H1 (cell line): ENCODE measurements around the gene SMAP2. TPM values are rescaled to one million over a fixed set of nuclear protein-coding genes. Genes with fewer than 3 reads are reported as not detected.
A peak's percentile ranks its signal among the peaks of the same experiment; 100 is the strongest.

ENCODE experiments used
- CTCF ChIA-PET: fragments of 300-600 bp; sonication (Branson Sonifier 250); formaldehyde crosslinking; loops from one replicate; lab custom pipeline; 2021; ENCODE audit not compliant: partially characterized antibody; lab: Charles Lee
- POLR2A ChIA-PET: fragments of 300-600 bp; sonication (Branson Sonifier 250); formaldehyde crosslinking; loops from one replicate; lab custom pipeline; 2021; ENCODE audit warnings: inconsistent platforms; ENCODE audit not compliant: partially characterized antibody; lab: Charles Lee
- DNase-seq, 2 experiments: peaks; one replicate each; pipeline versions ENCODE4 v3.0.0 to v3.0.0-alpha.2; 2010 to 2022; ENCODE audit warnings: low spot score in 2 of 2, low read depth in 1 of 2, mixed read lengths in 1 of 2
- FAIRE-seq: peaks from 2 replicates; lab custom pipeline; 2011; peaks lifted over from hg19 to GRCh38; lab: Jason Lieb, UNC
- H2AFZ ChIP-seq: 2 replicates; pipeline ENCODE4 v1.8.1; 2012; ENCODE audit warnings: low read length, inconsistent platforms
- H2AK5ac ChIP-seq: 2 replicates; pipeline ENCODE4 v1.6.1; 2013; ENCODE audit warnings: low read depth, low read length
- H2BK120ac ChIP-seq: replicated peaks from 2 replicates; pipeline ENCODE3; 2013; ENCODE audit warnings: low read depth, low read length, inconsistent platforms
- H2BK12ac ChIP-seq: 2 replicates; pipeline ENCODE4 v1.6.1; 2013; ENCODE audit warnings: low read depth, low read length
- H2BK15ac ChIP-seq: 2 replicates; pipeline ENCODE4 v1.6.1; 2013; ENCODE audit warnings: low read length
- H2BK20ac ChIP-seq: 2 replicates; pipeline ENCODE4 v1.6.1; 2013; ENCODE audit warnings: low read length
- H2BK5ac ChIP-seq: 2 replicates; pipeline ENCODE4 v1.6.1; 2013; ENCODE audit warnings: low read depth, low read length
- H3K14ac ChIP-seq: 2 replicates; pipeline ENCODE4 v1.6.1; 2013; ENCODE audit warnings: inconsistent platforms; ENCODE audit not compliant: insufficient read length
- H3K18ac ChIP-seq: 2 replicates; pipeline ENCODE4 v1.6.1; 2013; ENCODE audit warnings: low read length; ENCODE audit errors: extremely low read depth
- H3K23ac ChIP-seq: 2 replicates; pipeline ENCODE4 v1.6.1; 2013; ENCODE audit warnings: inconsistent platforms; ENCODE audit not compliant: insufficient read length
- H3K23me2 ChIP-seq: 2 replicates; pipeline ENCODE4 v1.6.1; 2013; ENCODE audit warnings: low read depth, low read length
- H3K27ac ChIP-seq: 2 replicates; pipeline ENCODE4 v1.6.1; 2011; ENCODE audit warnings: low read depth, low read length, inconsistent platforms
- H3K27me3 ChIP-seq, 4 experiments: replicated peaks in 1 of 4; 1 replicate in 1 of 4; 2 replicates in 3 of 4; pipeline versions ENCODE4 v1.6.1 to v1.8.1; 2011 to 2013; ENCODE audit warnings: low read length in 3 of 4, mild to moderate bottlenecking in 3 of 4, inconsistent platforms in 2 of 4, mixed read lengths in 2 of 4, moderate library complexity in 1 of 4; ENCODE audit not compliant: control insufficient read depth in 3 of 4, insufficient read depth in 3 of 4; ENCODE audit errors: extremely low read depth in 1 of 4
- H3K36me3 ChIP-seq, 4 experiments: 2 replicates each; pipeline versions ENCODE4 v1.6.1 to v1.8.1; 2011 to 2013; ENCODE audit warnings: mild to moderate bottlenecking in 4 of 4, low read length in 3 of 4, moderate library complexity in 2 of 4, control low read depth in 1 of 4, inconsistent platforms in 1 of 4; ENCODE audit not compliant: insufficient read depth in 4 of 4, control insufficient read depth in 2 of 4
- H3K4ac ChIP-seq: replicated peaks from 2 replicates; pipeline ENCODE3; 2013; ENCODE audit warnings: low read length, low read depth, mixed read lengths, inconsistent platforms; ENCODE audit not compliant: insufficient read length
- H3K4me1 ChIP-seq, 4 experiments: replicated peaks in 1 of 4; 1 replicate in 1 of 4; 2 replicates in 3 of 4; pipeline versions ENCODE4 v1.6.1 to v1.8.1; 2011 to 2013; ENCODE audit warnings: low read length in 3 of 4, inconsistent platforms in 2 of 4, mixed read lengths in 1 of 4; ENCODE audit not compliant: insufficient read depth in 4 of 4, control insufficient read depth in 3 of 4
- H3K4me2 ChIP-seq, 2 experiments: 2 replicates each; pipeline versions ENCODE4 v1.6.1 to v1.8.1; 2011 to 2013; ENCODE audit warnings: low read depth in 2 of 2, low read length in 2 of 2, control low read depth in 1 of 2, inconsistent platforms in 1 of 2, mild to moderate bottlenecking in 1 of 2; ENCODE audit not compliant: insufficient read depth in 1 of 2
- H3K4me3 ChIP-seq, 4 experiments: fragments of 200-600, 300-600 bp in 1 of 4; sonication (generic), shearing (Covaris generic), sonication (Bioruptor Twin) in 1 of 4; 2 replicates each; pipeline versions ENCODE4 v1.5.1 to v1.8.1; 2011 to 2016; ENCODE audit warnings: low read length in 4 of 4, low read depth in 3 of 4, control low read depth in 2 of 4, inconsistent platforms in 2 of 4, mild to moderate bottlenecking in 2 of 4, mixed read lengths in 1 of 4, moderate library complexity in 1 of 4; ENCODE audit not compliant: insufficient read depth in 2 of 4; ENCODE audit errors: extremely low read depth in 1 of 4
- H3K56ac ChIP-seq: replicated peaks from 2 replicates; pipeline ENCODE3; 2013; ENCODE audit warnings: low read depth, mild to moderate bottlenecking, mixed read lengths, low read length, inconsistent platforms; ENCODE audit not compliant: insufficient read length
- H3K79me1 ChIP-seq: 2 replicates; pipeline ENCODE4 v1.6.1; 2013; ENCODE audit warnings: low read depth, low read length, control low read depth
- H3K79me2 ChIP-seq, 2 experiments: 2 replicates each; pipeline versions ENCODE4 v1.6.1 to v1.8.1; 2012 to 2013; ENCODE audit warnings: low read length in 2 of 2, mild to moderate bottlenecking in 2 of 2, inconsistent platforms in 1 of 2; ENCODE audit not compliant: insufficient read depth in 2 of 2, control insufficient read depth in 1 of 2
- H3K9ac ChIP-seq, 4 experiments: replicated peaks in 1 of 4; 1 replicate in 1 of 4; 2 replicates in 3 of 4; pipeline versions ENCODE4 v1.6.1 to v1.8.1; 2011 to 2013; ENCODE audit warnings: low read depth in 3 of 4, low read length in 3 of 4, control low read depth in 2 of 4, mild to moderate bottlenecking in 2 of 4, moderate library complexity in 2 of 4, inconsistent platforms in 1 of 4; ENCODE audit errors: extremely low read depth in 1 of 4
- H3K9me3 ChIP-seq, 2 experiments: 2 replicates each; pipeline versions ENCODE4 v1.6.1 to v1.8.1; 2012 to 2013; ENCODE audit warnings: mild to moderate bottlenecking in 2 of 2, moderate library complexity in 2 of 2, control low read depth in 1 of 2, inconsistent platforms in 1 of 2, low read depth in 1 of 2, low read length in 1 of 2, mixed read lengths in 1 of 2; ENCODE audit not compliant: insufficient read depth in 2 of 2
- H4K20me1 ChIP-seq, 2 experiments: replicated peaks in 1 of 2; 2 replicates each; pipeline versions ENCODE3 to v1.8.1; 2011 to 2013; ENCODE audit warnings: inconsistent platforms in 2 of 2, low read length in 2 of 2, mild to moderate bottlenecking in 1 of 2; ENCODE audit not compliant: insufficient read depth in 2 of 2, control insufficient read depth in 1 of 2
- H4K5ac ChIP-seq: 2 replicates; pipeline ENCODE4 v1.6.1; 2013; ENCODE audit warnings: low read length, low read depth, mixed read lengths, inconsistent platforms; ENCODE audit not compliant: insufficient read length
- H4K8ac ChIP-seq: 2 replicates; pipeline ENCODE4 v1.8.0; 2013; ENCODE audit warnings: mild to moderate bottlenecking, moderate library complexity, low read length, inconsistent platforms; ENCODE audit not compliant: insufficient read depth; ENCODE audit errors: extremely low read depth
- H4K91ac ChIP-seq: replicated peaks from 2 replicates; pipeline ENCODE3; 2013; ENCODE audit warnings: low read length, mixed read lengths, inconsistent platforms; ENCODE audit not compliant: insufficient read length
- ASH2L ChIP-seq: fragments of 200-600, 300-600 bp; sonication (generic); IDR thresholded peaks from one replicate; pipeline ENCODE4 v1.7.1; 2017; ENCODE audit warnings: low read length
- PHF8 ChIP-seq: fragments of 200-600 bp; sonication (generic); conservative IDR thresholded peaks from 2 replicates; pipeline ENCODE4 v1.7.1; 2012; ENCODE audit warnings: low read depth, mild to moderate bottlenecking, inconsistent platforms, low read length, moderate library complexity
- RBBP5 ChIP-seq: IDR thresholded peaks from 2 replicates; pipeline ENCODE4 v1.7.1; 2012; ENCODE audit warnings: low read depth, mild to moderate bottlenecking, inconsistent platforms, low read length, moderate library complexity, borderline replicate concordance
- RXRA ChIP-seq: IDR thresholded peaks from 2 replicates; pipeline ENCODE4 v1.6.1; 2011; ENCODE audit warnings: low read depth, mild to moderate bottlenecking, low read length, moderate library complexity; ENCODE audit not compliant: insufficient read depth
- WGBS, 2 experiments: shearing (Covaris generic) in 1 of 2; methylation state at CpG; one replicate each; pipeline versions ENCODE4 v1.1.6 to v1.1.7; 2013 to 2015; ENCODE audit warnings: low lambda C conversion rate in 2 of 2, mixed read lengths in 2 of 2, inconsistent platforms in 1 of 2, low coverage in 1 of 2, missing lambda C conversion rate in 1 of 2; ENCODE audit not compliant: insufficient replicate concordance in 2 of 2, insufficient coverage in 1 of 2, insufficient read length in 1 of 2; ENCODE audit errors: extremely low coverage in 1 of 2, missing lambda C conversion rate in 1 of 2; 5-methylcytosine and 5-hydroxymethylcytosine counted together
- long read RNA-seq, 2 experiments: library from RNA in 1 of 2; library from capped mRNA in 1 of 2; stranded (forward); transcript quantifications; one replicate each; pipeline ENCODE4 v2.0.0, GENCODE V29; 2021; ENCODE audit warnings: inconsistent platforms in 1 of 2
- polyA minus RNA-seq, 3 experiments: library from RNA; depleted of rRNA, polyadenylated mRNA; stranded (reverse); fragments of >200 nt; gene quantifications; 1 replicate in 2 of 3; 2 replicates in 1 of 3; pipeline ENCODE4 v1.2.3, GENCODE V29; 2011
- polyA plus RNA-seq, 7 experiments: library from polyadenylated mRNA; depleted of rRNA in 3 of 7; stranded (reverse) in 5 of 7; unstranded in 2 of 7; fragments of >200 nt in 5 of 7; fragments of 200-250 nt in 2 of 7; gene quantifications; 1 replicate in 5 of 7; 2 replicates in 1 of 7; 4 replicates in 1 of 7; pipeline versions ENCODE4 v1.2.1 to v1.2.3, GENCODE V29; 2011 to 2013; ENCODE audit warnings: missing spikeins in 2 of 7, mixed read lengths in 2 of 7
- total RNA-seq: library from RNA; stranded (reverse); fragmentation: NEBNext Ultra II Directional; extraction: Animal tissue kit (Norgen Biotek cat#: 25700); gene quantifications from 2 replicates; pipeline ENCODE4 v1.2.1, GENCODE V29; 2021

Gene SMAP2
- total RNA-seq: 5.0 and 5.5 TPM in 2 replicates
- 3.9 and 4.3 TPM in 2 replicates for polyA plus RNA-seq (2011; rRNA removed)
- 4.2 TPM for polyA plus RNA-seq (2011; cell fraction: cytosol; rRNA removed)
- polyA plus RNA-seq (2011; cell fraction: nucleus; rRNA removed): 2.7 TPM
- polyA plus RNA-seq (2012, experiment 1 of 2): 4.5 to 6.2 TPM (median 5.6 TPM) in 4 replicates
- 5.7 TPM for polyA plus RNA-seq (2012, experiment 2 of 2)
- 5.9 TPM for polyA plus RNA-seq (2013, experiment 1 of 2)
- 4.7 TPM for polyA plus RNA-seq (2013, experiment 2 of 2)
- polyA minus RNA-seq (2011; rRNA and poly(A)+ RNA removed): 6.1 and 8.1 TPM in 2 replicates
- 2.4 TPM for polyA minus RNA-seq (2011; cell fraction: cytosol; rRNA and poly(A)+ RNA removed)
- 2.5 TPM for polyA minus RNA-seq (2011; cell fraction: nucleus; rRNA and poly(A)+ RNA removed)
- long read RNA-seq, experiment 1, partial matches to known transcripts: 4 of 7 reads
- long read RNA-seq, experiment 1, other reads (novel, unspliced or antisense): 2 of 7 reads
- long read RNA-seq, experiment 2: 0 reads

DNA sequence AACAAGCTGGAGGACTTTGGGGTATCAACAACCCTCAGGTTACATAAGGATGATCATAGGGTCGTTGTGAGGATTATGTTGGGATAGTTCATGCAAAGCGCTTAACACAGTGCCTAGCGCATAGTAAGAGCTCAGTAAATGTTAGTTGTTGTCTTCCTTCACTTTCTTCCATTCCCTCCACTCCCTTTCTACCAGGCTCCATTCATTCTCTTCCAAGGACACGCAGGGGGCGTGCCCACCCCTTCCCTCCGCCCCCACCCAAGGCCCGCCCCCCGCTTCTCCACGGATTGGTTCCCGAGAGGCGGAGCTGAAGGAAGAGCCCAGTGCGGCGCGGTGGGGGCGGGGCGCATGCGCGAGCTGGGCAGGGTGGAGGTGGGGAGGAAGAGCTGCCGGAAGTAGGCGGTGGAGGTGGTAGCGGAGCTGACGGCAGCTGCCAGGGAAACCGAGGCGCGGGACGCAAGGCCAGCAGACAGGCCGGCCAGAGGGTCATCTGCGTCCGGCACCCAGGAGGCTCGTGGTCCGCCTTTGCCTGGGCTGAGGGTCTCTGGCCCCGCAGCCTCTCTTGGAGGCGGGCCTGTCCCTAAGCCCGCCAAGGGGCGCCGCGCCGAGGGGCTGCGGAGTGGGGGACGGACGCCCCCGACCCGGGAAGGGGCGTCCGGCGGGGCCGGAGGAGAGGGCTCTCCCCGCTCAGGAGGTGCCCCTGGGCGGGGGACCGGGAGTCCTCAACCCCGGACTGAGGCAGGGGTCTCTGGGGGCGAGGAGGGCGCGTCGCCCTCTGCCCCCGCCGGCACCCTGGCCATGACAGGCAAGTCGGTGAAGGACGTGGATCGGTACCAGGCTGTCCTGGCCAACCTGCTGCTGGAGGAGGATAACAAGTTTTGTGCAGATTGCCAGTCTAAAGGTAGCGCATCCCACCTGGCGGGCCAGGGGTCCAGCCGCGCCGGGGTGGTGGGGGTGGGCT lies at the start of gene SMAP2:
TSS of gene SMAP2 (plus strand) at position 405 of the 961 bp plus-strand sequence. CDS start at position 799, 394 bp downstream.
- Histone ChIP-seq H3K18ac (peak within 1 kb of the TSS; percentile 93), H2AK5ac (no peak within 1 kb of the TSS), H2BK120ac (no peak within 1 kb of the TSS), H4K20me1 (no peaks in the 10 kb centered on the region), H3K79me1 (no peaks in the 10 kb centered on the region), H3K4ac (no peak within 1 kb of the TSS), H3K9me3 (no peaks in the 10 kb centered on the region), H4K8ac (no peak within 1 kb of the TSS), H2BK20ac (no peak within 1 kb of the TSS), H3K79me2 (no peaks in the 10 kb centered on the region), H3K36me3 (no peaks in the 10 kb centered on the region), H2BK5ac (no peak within 1 kb of the TSS), H2AFZ (peak within 1 kb of the TSS; percentile 85), H4K91ac (no peak within 1 kb of the TSS), H3K4me3 (peak within 1 kb of the TSS; percentile 67 to 89 (median 76)), H4K5ac (no peak within 1 kb of the TSS), H3K23me2 (peaks cover 9% of the 10 kb centered on the region; the same call in 1 of the 2 replicates), H3K4me1 (peaks cover 0 to 6% (median 4%) of the 10 kb centered on the region in 4 experiments; a peak in 5 of 7 replicates), H3K23ac (no peak within 1 kb of the TSS), H3K14ac (no peak within 1 kb of the TSS), H3K27me3 (peaks cover 0 to 3% (median 0%) of the 10 kb centered on the region in 4 experiments; a peak in 1 of 7 replicates), H3K27ac (no peak within 1 kb of the TSS), H3K9ac (no peak within 1 kb of the TSS; a peak in 1 of 7 replicates), H2BK12ac (no peak within 1 kb of the TSS), H3K4me2 (peak within 1 kb of the TSS; percentile 84 to 94), H3K56ac (no peak within 1 kb of the TSS), H2BK15ac (peak within 1 kb of the TSS; percentile 75; the same call in 1 of the 2 replicates)
- WGBS, 2 experiments: 3% methylated on average over 25 of the region's 65 CpGs; no CpG with 5 or more reads in 1 of the 2 experiments
- DNase-seq (peak; percentile 88 to 94), FAIRE-seq (no peak)
- CTCF ChIA-PET: interaction anchor here (1.1 to 2.1 kb wide), 5 partner anchors 12 to 57 kb away, joined by 3 to 8 read pairs (median 5); no protein-coding TSS in a partner anchor
- POLR2A ChIA-PET: interaction anchor here (0.7 kb wide), 2 partner anchors 31 to 385 kb away, joined by 3 to 4 read pairs; no protein-coding TSS in a partner anchor
- peak; percentile 53 for TF ChIP-seq PHF8
- 0 out of 2 replicates have a peak, but pooled peaks have one; percentile 54 for TF ChIP-seq RBBP5
- TF ChIP-seq ASH2L: peak; percentile 66
- no peak for TF ChIP-seq RXRA
